HepG2 (cell line): ENCODE measurements around the gene HEPACAM. TPM values are rescaled to one million over a fixed set of nuclear protein-coding genes. Genes with fewer than 3 reads are reported as not detected.
A peak's percentile ranks its signal among the peaks of the same experiment; 100 is the strongest.

Experiments
- ATAC-seq: fragments of 200-7000 bp; cut with Tn5 transposase; 3 replicates; pipeline ENCODE4 v1.9.1; 2020; ENCODE audit warnings: mild to moderate bottlenecking, moderate library complexity
- BruUV-seq: library from RNA; stranded (reverse); fragments of 400-500 nt; replicated peaks from 2 replicates; lab custom pipeline; 2021; lab: Mats Ljungman, UMichigan
- CTCF ChIA-PET: fragments of 300-600 bp; formaldehyde crosslinking; extraction: SDS; loops from one replicate; lab custom pipeline; 2021; ENCODE audit warnings: low total read pairs, inconsistent platforms, low intra/inter-chr PET ratio; lab: Yijun Ruan, JAX
- POLR2A ChIA-PET: fragments of 350-600 bp; sonication (Branson Sonifier 250); formaldehyde crosslinking; loops from one replicate; lab custom pipeline; 2020; ENCODE audit warnings: antibody characterized with exemption, inconsistent platforms; lab: Yijun Ruan, JAX
- DNase-seq: peaks from one replicate; pipeline ENCODE4 v3.0.0-alpha.2; 2015; ENCODE audit warnings: low spot score
- FAIRE-seq: peaks from 3 replicates; lab custom pipeline; 2011; peaks lifted over from hg19 to GRCh38; lab: Jason Lieb, UNC
- H2AFZ ChIP-seq: one replicate; pipeline ENCODE4 v1.6.1; 2011; ENCODE audit warnings: low read length, inconsistent platforms
- H3K27ac ChIP-seq: fragments of 300-600 bp; 3 replicates; pipeline ENCODE4 v1.8.0; 2011; ENCODE audit warnings: mixed run types, mild to moderate bottlenecking, mixed read lengths, low read length, inconsistent platforms; ENCODE audit not compliant: insufficient read depth; ENCODE audit errors: extremely low read length
- H3K27me3 ChIP-seq, 2 experiments: fragments of 200-600 bp in 1 of 2; 2 replicates in 1 of 2; 3 replicates in 1 of 2; pipeline versions ENCODE4 v1.6.0 to v1.8.0; 2011; ENCODE audit warnings: low read length in 2 of 2, mild to moderate bottlenecking in 2 of 2, moderate library complexity in 2 of 2, inconsistent platforms in 1 of 2; ENCODE audit not compliant: insufficient read depth in 2 of 2, control insufficient read depth in 1 of 2
- H3K36me3 ChIP-seq, 2 experiments: fragments of 200-600 bp in 1 of 2; replicated peaks in 1 of 2; 2 replicates in 1 of 2; 3 replicates in 1 of 2; pipeline versions ENCODE4 v1.5.1 to v1.8.0; 2011; ENCODE audit warnings: low read length in 2 of 2, inconsistent platforms in 1 of 2; ENCODE audit not compliant: insufficient read depth in 2 of 2, control insufficient read depth in 1 of 2
- H3K4me1 ChIP-seq: 2 replicates; pipeline ENCODE4 v1.5.1; 2012; ENCODE audit warnings: low read length, inconsistent platforms; ENCODE audit not compliant: insufficient read depth
- H3K4me2 ChIP-seq: 2 replicates; pipeline ENCODE4 v1.6.0; 2011; ENCODE audit warnings: low read depth, low read length, inconsistent platforms
- H3K4me3 ChIP-seq, 3 experiments: fragments of 200-600 bp in 1 of 3; sonication (generic), shearing (Covaris generic) in 1 of 3; replicated peaks in 1 of 3; 2 replicates each; pipeline ENCODE4 v1.5.1; 2011 to 2016; ENCODE audit warnings: low read length in 3 of 3, inconsistent platforms in 2 of 3, low read depth in 2 of 3, mild to moderate bottlenecking in 2 of 3, control low read depth in 1 of 3, mixed read lengths in 1 of 3; ENCODE audit not compliant: insufficient read depth in 1 of 3
- H3K79me2 ChIP-seq: one replicate; pipeline ENCODE4 v1.6.1; 2011; ENCODE audit warnings: low read length, inconsistent platforms; ENCODE audit not compliant: insufficient read depth
- H3K9ac ChIP-seq: 2 replicates; pipeline ENCODE4 v1.6.0; 2011; ENCODE audit warnings: mild to moderate bottlenecking, low read depth, low read length, inconsistent platforms; ENCODE audit not compliant: insufficient read depth
- H3K9me3 ChIP-seq: 2 replicates; pipeline ENCODE4 v1.5.1; 2012; ENCODE audit warnings: mild to moderate bottlenecking, low read length
- H4K20me1 ChIP-seq: 2 replicates; pipeline ENCODE4 v1.6.0; 2011; ENCODE audit warnings: inconsistent platforms, mild to moderate bottlenecking, low read length, moderate library complexity; ENCODE audit not compliant: insufficient read depth
- FOXC1 ChIP-seq: sonication (generic); formaldehyde crosslinking; IDR thresholded peaks from 2 replicates; pipeline ENCODE4 v1.8.0; 2022; ENCODE audit warnings: mild to moderate bottlenecking, missing genetic modification reagents, borderline replicate concordance
- GABPB1 ChIP-seq: IDR thresholded peaks from 2 replicates; pipeline ENCODE4 v1.6.1; 2016; ENCODE audit warnings: mild to moderate bottlenecking, missing genetic modification reagents, moderate library complexity, missing compliant biosample characterization
- TEAD3 ChIP-seq: optimal IDR thresholded peaks from 2 replicates; pipeline ENCODE3; 2016; ENCODE audit warnings: borderline replicate concordance
- ZNF101 ChIP-seq: sonication (generic); formaldehyde crosslinking; IDR thresholded peaks from 2 replicates; pipeline ENCODE4 v1.4.0; 2020; ENCODE audit warnings: mild to moderate bottlenecking, low read depth, missing genetic modification reagents, borderline replicate concordance
- ZNF501 ChIP-seq: sonication (generic); formaldehyde crosslinking; IDR thresholded peaks from 2 replicates; pipeline ENCODE4 v1.5.1; 2020; ENCODE audit warnings: mild to moderate bottlenecking, moderate library complexity, missing genetic modification reagents
- WGBS: methylation state at CpG from one replicate; pipeline ENCODE4 v1.1.6; 2017; ENCODE audit warnings: low lambda C conversion rate; 5-methylcytosine and 5-hydroxymethylcytosine counted together
- in situ Hi-C: cut with HindIII; loops from 2 replicates; pipeline ENCODE4 v1.10.0; 2017; ENCODE audit warnings: low pct_unique_long_range_greater_than_20kb; ENCODE audit not compliant: extremely low pct_ligation_motif_present
- intact Hi-C: fragments of 100-400 bp; cut with micrococcal nuclease; formaldehyde crosslinking; loops from one replicate; pipeline ENCODE4 v1.10.0; 2022; ENCODE audit not compliant: unreplicated experiment
- polyA plus RNA-seq, 8 experiments: library from polyadenylated mRNA; depleted of rRNA in 3 of 8; stranded (reverse) in 7 of 8; unstranded in 1 of 8; fragments of >200 nt; fragmentation: Illumina TruSeq in 4 of 8; extraction: Trizol in 4 of 8; gene quantifications; 2 replicates each; pipeline versions ENCODE4 v1.2.1 to v1.2.3, GENCODE V29; 2011 to 2016; ENCODE audit warnings: low read depth in 4 of 8, missing spikeins in 1 of 8, mixed read lengths in 1 of 8; ENCODE audit not compliant: insufficient read depth in 1 of 8
- total RNA-seq, 5 experiments: library from RNA; depleted of rRNA; stranded (reverse); fragments of >200 nt; fragmentation: Illumina TruSeq; extraction: Trizol; gene quantifications; 2 replicates each; pipeline ENCODE4 v1.2.3, GENCODE V29; 2016; ENCODE audit warnings: low read depth in 1 of 5
- TF ChIP-seq, protein P1 (sequence below), 2 experiments: fragments of 450-650 bp in 1 of 2; sonication (generic) in 1 of 2; formaldehyde crosslinking; IDR thresholded peaks; 2 replicates each; pipeline versions ENCODE4 v1.5.0 to v1.8.0; 2020 to 2022; ENCODE audit warnings: mild to moderate bottlenecking in 1 of 2, missing genetic modification reagents in 1 of 2
- TF ChIP-seq, protein P2 (sequence below): sonication (generic); IDR thresholded peaks from 2 replicates; pipeline ENCODE4 v1.6.1; 2016; ENCODE audit warnings: low read depth, borderline replicate concordance
- TF ChIP-seq, protein P3 (sequence below): sonication (generic); formaldehyde crosslinking; IDR thresholded peaks from 2 replicates; pipeline ENCODE4 v1.5.1; 2020; ENCODE audit warnings: mild to moderate bottlenecking, missing genetic modification reagents, moderate library complexity
- TF ChIP-seq, protein P4 (sequence below): sonication (generic); formaldehyde crosslinking; IDR thresholded peaks from 2 replicates; pipeline ENCODE4 v1.4.0; 2020; ENCODE audit warnings: missing genetic modification reagents

HEPACAM gene
- total and polyA plus RNA-seq, 2 of the 13 experiments (the other 11 are each of a cell fraction or from before 2014, with no cell fraction given), result 66.9 to 121 TPM

DNA sequence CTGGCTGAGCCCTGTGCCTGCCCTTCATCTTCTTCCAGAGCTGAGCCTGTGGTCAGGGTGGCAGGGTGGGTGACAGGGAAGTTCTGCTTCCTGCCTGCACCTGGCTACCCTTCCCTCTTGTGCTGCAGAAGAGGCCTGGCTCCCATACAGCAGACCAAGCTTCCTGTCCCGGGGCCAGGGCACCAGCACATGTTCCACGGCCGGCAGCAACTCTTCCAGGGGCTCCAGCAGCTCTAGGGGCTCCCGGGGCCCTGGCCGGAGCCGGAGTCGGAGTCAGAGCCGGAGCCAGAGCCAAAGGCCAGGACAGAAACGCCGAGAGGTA lies 55.6 kb downstream of the HEPACAM start:
- intact Hi-C loops, result no loop called here
- POLR2A ChIA-PET, result no interaction called here
- no peak for DNase-seq

More for the DNA sequence above, 55.6 kb downstream of the HEPACAM start:
- WGBS, result 31% methylated on average over 9 of the region's 10 CpGs
- ATAC-seq (no peak), FAIRE-seq (no peak)
- peaks cover 0 to 34% of the 10 kb centered on the region in 2 experiments; a peak in 4 of 5 replicates for H3K27me3 ChIP-seq
- H3K4me1 ChIP-seq, result peaks cover 83% of the 10 kb centered on the region
- no peaks in the 10 kb centered on the region for H3K36me3 ChIP-seq
- in situ Hi-C loops, result no loop called here
- H4K20me1 ChIP-seq, result no peaks in the 10 kb centered on the region
- H3K4me3 ChIP-seq, result no peak overlapping the region
- H3K27ac ChIP-seq, result no peak overlapping the region
- no peaks in the 10 kb centered on the region for H3K79me2 ChIP-seq
- CTCF ChIA-PET, result no interaction called here
- peak overlapping the region; percentile 5; the same call in 1 of the 2 replicates for H3K4me2 ChIP-seq
- H2AFZ ChIP-seq, result no peak overlapping the region
- H3K9me3 ChIP-seq, result no peaks in the 10 kb centered on the region
- no TSS peak for BruUV-seq
- TF ChIP-seq TEAD3 (CRISPR knock-in tag) (no peak), ZNF501 (0 out of 2 replicates have a peak, but pooled peaks have one; percentile 31), GABPB1 (CRISPR knock-in tag) (peak; percentile 35; the same call in 1 of the 2 replicates), ZNF101 (CRISPR knock-in tag) (no peak), FOXC1 (CRISPR knock-in tag) (no peak)
- TF ChIP-seq, protein P1, sequence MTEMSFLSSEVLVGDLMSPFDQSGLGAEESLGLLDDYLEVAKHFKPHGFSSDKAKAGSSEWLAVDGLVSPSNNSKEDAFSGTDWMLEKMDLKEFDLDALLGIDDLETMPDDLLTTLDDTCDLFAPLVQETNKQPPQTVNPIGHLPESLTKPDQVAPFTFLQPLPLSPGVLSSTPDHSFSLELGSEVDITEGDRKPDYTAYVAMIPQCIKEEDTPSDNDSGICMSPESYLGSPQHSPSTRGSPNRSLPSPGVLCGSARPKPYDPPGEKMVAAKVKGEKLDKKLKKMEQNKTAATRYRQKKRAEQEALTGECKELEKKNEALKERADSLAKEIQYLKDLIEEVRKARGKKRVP (CRISPR knock-in tag; IDR thresholded peaks at IDR 0.05), result no peak
- TF ChIP-seq, protein P2, sequence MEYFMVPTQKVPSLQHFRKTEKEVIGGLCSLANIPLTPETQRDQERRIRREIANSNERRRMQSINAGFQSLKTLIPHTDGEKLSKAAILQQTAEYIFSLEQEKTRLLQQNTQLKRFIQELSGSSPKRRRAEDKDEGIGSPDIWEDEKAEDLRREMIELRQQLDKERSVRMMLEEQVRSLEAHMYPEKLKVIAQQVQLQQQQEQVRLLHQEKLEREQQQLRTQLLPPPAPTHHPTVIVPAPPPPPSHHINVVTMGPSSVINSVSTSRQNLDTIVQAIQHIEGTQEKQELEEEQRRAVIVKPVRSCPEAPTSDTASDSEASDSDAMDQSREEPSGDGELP, result no peak
- TF ChIP-seq, protein P3, sequence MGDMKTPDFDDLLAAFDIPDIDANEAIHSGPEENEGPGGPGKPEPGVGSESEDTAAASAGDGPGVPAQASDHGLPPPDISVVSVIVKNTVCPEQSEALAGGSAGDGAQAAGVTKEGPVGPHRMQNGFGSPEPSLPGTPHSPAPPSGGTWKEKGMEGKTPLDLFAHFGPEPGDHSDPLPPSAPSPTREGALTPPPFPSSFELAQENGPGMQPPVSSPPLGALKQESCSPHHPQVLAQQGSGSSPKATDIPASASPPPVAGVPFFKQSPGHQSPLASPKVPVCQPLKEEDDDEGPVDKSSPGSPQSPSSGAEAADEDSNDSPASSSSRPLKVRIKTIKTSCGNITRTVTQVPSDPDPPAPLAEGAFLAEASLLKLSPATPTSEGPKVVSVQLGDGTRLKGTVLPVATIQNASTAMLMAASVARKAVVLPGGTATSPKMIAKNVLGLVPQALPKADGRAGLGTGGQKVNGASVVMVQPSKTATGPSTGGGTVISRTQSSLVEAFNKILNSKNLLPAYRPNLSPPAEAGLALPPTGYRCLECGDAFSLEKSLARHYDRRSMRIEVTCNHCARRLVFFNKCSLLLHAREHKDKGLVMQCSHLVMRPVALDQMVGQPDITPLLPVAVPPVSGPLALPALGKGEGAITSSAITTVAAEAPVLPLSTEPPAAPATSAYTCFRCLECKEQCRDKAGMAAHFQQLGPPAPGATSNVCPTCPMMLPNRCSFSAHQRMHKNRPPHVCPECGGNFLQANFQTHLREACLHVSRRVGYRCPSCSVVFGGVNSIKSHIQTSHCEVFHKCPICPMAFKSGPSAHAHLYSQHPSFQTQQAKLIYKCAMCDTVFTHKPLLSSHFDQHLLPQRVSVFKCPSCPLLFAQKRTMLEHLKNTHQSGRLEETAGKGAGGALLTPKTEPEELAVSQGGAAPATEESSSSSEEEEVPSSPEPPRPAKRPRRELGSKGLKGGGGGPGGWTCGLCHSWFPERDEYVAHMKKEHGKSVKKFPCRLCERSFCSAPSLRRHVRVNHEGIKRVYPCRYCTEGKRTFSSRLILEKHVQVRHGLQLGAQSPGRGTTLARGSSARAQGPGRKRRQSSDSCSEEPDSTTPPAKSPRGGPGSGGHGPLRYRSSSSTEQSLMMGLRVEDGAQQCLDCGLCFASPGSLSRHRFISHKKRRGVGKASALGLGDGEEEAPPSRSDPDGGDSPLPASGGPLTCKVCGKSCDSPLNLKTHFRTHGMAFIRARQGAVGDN (CRISPR knock-in tag), result peak; percentile 69
- TF ChIP-seq, protein P4, sequence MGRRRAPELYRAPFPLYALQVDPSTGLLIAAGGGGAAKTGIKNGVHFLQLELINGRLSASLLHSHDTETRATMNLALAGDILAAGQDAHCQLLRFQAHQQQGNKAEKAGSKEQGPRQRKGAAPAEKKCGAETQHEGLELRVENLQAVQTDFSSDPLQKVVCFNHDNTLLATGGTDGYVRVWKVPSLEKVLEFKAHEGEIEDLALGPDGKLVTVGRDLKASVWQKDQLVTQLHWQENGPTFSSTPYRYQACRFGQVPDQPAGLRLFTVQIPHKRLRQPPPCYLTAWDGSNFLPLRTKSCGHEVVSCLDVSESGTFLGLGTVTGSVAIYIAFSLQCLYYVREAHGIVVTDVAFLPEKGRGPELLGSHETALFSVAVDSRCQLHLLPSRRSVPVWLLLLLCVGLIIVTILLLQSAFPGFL (CRISPR knock-in tag), result no peak
- TF ChIP-seq, all 625 proteins: peak for 3
- no peak overlapping the region for H3K9ac ChIP-seq
